Activated gamma-delta T cell (primary cell): Measurements from ENCODE around the gene PRLR.
"Not testable (repeated sequence)": the region's sequence is repeated elsewhere in the genome, so short reads cannot be mapped to it uniquely, and the experiment has no call there.

Source experiments
- DNase-seq: peaks from one replicate; lab custom pipeline; 2025; lab: John Stamatoyannopoulos, UW

Gene PRLR

DNA sequence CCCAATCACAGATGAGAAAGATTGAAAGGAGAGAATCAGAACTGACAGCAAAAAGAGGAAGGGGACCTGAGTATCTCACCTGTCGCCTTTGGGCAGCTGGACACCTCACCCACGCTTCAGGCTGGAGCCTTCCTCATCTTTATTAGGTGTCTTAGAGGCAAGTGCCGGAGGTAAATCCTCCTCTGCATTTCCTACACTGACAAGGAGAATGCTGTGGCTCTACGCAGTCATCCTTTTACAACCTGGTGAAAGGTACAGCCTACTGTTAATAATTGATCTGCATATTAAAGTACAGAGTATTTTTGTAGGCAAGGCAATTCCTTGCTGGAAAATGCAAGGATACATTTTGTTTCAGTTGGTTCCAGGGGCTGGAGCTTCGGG is 34.8 kb downstream of the PRLR start:
- no peak for DNase-seq

DNA sequence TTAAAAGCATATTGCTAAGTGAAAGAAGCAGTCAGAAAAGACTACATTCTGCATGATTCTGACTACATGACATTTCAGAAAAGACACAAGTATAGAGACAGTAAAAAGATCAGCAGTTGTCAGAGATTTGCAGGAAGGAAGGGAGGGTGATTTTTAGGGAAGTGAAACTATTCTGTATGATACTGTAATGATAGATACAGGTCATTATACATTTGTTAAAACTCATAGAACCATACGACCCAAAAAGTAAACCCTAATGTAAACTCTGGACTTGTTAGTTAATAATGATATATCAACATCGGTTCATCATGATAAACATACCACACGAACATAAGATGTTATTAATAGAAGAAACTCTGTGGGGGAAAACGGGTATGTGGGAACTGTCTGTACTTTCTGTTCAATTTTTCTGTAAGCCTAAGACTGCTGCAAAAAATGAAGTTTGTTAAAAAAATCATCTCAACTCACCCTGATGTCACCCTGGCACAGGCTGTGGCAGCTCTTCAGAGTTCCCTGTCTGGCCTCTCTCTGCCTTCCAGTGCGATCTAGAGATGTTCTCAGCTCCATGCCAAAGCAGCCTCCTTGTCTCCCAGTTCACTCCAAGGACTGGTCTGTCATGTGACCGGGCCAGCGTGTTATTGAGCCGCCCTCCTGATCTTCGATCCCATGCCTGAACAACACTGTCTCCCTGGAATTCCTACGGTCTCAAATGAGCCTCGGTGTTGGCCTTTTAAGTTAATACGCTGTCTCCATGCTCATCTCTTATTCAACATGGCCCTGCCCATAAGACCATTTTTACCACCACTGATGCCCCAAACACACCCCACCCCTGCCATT is 35.4 kb downstream of the PRLR start:
- DNase-seq = no peak

DNA sequence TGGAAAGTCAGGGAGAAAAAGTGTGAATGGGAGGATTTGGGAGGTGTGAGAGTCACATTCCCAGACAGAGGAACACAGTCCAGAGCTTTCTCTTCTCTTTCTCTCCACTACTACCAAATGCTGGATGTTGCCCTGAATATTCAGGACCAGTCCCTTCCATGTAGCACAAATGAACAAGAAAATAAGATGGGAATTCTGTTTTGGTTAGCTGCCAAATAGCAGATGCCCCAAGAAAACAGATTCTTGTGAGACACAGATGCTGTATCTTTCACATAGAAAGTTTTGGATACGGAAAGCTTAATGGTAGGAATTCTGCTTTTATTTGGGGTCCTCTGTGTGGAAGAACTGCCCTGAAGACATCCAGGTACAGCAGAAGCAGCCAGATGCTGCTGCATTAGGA is 37.8 kb downstream of the PRLR start:
- no peak for DNase-seq

DNA sequence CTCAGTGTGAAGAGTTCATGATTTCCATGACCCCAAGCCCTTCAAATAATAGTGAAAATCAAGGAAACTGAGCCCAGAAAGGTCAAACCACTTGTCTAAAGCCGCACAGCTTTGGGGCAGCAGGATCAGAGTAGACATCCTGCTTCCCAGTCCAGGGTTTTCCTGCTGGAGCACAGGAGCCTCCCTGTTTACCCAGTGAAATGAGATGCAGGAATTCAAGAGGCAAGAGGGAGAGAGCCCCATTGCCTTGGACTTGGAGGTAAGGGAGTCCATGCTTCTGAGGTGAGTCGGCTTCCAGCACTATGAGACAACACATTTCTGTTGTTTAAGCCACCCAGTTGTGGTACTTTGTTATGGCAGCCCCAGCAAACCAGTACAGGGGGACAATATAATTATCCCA is 40.5 kb downstream of the PRLR start:
- not testable (repeated sequence) for DNase-seq

DNA sequence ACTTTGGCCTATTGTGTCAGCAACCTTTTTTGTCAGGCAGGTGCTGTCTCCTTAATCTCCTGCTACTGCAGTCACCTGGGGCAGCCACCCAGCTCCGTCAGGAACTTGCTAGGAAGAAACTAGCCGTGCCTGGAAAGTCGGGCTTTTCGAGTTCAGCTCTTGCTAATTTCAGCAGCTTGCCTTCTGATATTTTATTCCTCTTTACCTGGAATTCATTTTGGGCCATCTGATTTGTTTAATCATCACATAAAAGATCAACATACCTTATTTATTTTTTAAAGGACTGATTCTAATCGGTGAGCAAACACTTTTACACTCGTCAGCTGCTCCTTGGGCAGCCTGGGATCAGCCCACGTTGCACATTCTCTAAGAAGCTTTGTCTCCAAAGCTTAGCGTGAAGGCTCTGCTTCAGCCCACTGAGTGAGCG is 42.2 kb downstream of the PRLR start:
- no peak for DNase-seq

DNA sequence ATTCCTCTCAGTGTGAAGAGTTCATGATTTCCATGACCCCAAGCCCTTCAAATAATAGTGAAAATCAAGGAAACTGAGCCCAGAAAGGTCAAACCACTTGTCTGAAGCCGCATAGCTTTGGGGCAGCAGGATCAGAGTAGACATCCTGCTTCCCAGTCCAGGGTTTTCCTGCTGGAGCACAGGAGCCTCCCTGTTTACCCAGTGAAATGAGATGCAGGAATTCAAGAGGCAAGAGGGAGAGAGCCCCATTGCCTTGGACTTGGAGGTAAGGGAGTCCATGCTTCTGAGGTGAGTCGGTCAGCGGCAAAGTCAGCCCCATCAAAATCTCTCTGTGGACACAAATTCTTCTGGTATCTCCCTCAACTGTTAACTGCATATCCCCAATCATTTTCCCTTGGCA is 42.7 kb downstream of the PRLR start:
- not testable (repeated sequence) for DNase-seq

DNA sequence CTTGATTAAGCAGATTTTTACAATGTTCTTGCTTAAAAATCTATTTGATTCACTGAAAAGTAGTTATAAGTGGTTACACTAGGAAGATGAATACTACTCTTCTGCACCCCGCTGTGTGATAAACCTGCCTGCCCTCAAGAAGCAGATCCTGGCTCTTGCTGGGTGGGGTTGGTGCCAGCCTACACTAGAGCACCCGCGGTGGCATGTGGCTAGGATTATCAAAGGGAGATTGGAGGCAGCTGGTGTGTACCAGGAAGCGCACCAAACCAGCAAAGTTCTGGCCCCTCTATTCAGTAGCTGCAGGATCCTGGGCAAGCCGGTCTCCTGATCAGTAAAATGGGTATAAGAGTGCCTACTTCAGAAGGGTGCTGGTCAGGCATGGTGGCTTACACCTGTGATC is 43.5 kb downstream of the PRLR start:
- no peak for DNase-seq

DNA sequence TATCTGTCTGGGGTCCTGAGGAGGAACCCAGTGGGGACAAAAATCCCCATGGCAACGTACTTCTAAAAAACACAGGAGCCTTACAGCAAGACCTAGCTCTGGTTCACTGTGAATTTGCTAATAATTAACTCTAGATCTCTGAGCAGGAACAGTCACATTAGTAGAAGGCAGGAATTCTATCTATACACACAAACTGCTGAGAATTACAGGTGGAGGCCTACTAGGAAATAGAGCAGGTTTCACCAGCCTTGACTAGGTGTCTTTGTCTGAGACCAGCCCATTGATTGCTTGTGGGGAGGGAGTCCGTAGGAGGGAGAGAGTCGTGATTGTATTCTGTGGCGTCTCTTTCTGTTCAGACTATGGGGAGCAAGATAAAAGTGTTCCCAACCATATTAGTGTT is 44.8 kb downstream of the PRLR start:
- no peak for DNase-seq

DNA sequence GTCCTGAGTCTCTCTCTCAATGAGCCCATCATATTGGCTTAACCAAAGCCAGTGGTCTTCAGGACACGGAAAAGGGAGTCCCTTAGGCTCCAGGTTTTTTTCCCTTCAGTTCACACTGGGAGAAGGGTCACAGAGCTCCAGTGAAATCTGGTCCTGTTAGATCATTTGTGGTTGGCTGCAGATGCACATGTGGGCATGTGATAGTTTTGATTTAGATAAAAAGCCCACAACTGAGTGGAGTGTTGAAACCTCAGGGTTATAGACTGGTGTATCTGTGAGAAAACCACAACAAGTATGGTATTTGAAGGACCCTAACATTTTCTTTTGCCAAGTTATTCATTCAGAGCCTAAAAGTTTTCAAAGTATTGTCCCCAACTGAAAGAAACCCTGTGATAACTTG is 46.7 kb downstream of the PRLR start:
- no peak for DNase-seq

DNA sequence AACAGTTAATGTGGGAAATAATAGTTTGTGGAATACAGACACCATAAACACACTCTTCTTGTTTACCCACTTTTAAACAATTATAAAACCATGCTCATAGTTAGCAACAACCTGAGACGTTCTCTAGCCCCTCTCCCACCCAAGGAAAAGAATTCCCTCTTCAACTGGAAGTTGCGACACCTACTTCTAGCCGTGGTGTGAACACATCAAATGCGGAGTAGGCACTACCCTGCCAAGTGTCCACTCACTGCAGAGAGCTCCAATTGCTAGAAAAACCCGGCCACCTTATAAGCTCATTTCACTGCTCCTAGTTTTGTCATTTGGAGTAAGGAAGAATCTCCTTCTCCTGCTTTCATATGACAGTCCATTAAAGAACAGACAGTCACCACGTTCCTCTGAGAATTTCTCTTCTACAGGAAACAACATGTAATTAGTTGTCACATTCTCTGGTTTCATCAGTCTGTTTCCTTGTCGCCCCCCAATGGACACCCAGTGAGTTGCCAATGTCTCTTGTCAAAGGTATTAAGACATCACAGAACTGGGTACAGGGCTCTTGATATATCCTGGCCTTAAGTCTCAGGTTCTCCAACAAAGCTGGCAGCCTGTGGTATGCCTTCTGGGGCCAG is 47.3 kb downstream of the PRLR start:
- no peak for DNase-seq

DNA sequence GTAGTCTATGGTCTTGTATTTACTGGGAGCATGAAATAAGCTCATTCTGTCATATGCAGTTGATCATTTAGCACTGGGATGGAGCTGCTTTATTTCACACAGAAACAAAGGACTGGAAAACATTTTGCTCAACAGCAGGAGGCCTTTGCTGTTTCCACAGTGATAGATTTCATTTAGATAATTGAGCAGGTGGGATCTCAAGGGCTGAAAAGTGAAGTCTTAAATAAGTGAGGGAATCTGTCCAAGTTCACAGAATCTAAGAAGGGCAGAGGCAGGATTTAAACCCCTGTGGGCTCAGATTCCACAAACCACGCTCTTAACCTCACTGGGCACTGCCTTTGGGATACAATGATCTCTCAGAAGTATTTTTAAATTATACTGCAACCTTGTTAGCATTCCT is 47.8 kb downstream of the PRLR start:
- no peak for DNase-seq

DNA sequence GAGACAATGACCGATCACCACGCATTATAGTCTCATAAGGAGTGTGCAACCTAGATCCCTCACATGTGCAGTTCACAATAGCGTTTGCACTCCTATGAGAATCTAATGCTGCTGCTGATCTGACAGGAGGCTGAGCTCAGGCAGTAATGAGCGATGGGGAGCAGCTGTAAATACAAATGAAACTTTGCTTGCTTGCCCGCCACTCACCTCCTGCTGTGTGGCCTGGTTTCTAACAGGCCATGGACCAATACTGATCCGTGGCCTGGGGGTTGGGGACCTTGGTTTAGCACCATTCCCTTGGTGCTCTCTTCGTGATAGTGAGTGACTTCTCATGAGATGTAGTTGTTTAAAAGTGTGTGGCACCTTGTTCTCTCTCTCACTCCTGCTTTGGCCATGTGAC is 50.2 kb downstream of the PRLR start:
- DNase-seq = no peak

DNA sequence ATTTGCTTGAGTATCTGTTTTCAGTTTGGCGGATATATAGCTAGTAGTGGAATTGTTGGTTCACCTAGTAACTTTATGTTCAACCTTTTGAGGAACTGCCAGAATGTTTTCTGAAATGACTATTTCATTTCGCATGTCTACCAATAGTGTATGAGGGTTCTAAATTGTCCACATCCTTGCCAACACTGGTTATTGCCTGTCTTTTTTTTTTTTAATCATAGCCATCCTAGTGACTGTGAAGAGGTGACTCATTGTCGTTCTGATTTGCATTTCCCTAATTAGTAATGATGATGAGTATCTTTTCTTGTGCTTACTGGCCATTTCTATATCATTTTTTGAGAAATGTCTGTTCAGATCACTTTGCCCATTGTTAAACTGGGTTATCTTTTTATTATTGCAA is 52.5 kb downstream of the PRLR start:
- no peak for DNase-seq

DNA sequence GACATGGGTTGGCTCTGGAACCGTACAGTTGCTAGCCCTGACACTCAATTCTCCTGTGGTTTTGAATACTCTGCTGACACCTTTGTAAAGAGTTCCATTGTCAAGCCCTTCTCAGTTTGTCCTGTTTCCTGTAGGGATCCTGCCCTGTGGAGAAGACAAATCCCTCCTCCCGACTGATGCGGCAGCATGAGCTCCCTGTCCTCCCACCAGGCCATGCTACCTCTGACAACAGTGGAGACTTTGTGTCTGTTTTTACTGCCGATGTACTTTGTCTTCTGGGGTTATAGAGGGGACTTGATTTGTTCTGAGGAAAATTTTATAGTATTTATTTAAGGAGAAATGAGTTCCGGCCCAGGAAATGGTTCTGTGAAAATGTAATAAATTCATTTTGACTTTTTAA is 57.8 kb downstream of the PRLR start:
- DNase-seq = no peak

DNA sequence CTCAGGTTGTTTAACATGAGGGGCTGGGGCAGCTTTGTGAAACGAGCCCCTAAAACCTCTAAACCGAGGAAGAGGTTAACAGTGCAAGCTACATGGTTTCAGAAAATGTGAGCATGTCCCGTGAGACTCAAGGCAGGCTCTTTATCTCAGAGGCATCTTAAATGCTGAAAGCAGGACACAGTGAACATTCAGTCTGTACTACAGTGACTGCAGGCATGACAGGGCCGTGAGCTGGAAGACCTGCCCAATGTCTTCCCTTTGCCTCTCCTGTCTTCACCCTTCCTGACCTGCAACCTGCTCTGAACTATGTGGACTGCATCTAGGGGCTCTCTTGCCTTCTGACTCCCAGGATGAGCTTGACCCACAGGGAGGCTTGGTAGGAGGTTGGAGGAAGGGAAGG is 58.3 kb downstream of the PRLR start:
- no peak for DNase-seq

DNA sequence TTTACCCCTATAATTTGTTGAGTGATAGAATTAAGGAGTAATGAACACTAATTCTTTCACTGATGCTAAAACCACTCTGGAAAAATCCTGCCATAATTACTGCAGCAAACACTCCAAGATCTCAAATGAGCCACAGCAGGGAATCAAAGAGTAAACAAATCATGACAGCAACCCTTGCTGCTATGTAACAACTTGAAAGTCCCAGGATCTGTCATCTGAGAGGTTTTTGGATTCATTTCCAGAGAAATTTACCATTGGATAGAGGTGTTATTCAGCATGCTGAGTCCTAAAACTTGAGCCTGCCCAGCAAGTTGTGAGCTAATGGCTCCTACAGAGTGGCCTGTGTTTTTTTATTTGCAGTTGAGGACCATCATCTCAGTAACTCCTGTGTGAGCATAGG is 59.2 kb downstream of the PRLR start:
- DNase-seq = no peak

DNA sequence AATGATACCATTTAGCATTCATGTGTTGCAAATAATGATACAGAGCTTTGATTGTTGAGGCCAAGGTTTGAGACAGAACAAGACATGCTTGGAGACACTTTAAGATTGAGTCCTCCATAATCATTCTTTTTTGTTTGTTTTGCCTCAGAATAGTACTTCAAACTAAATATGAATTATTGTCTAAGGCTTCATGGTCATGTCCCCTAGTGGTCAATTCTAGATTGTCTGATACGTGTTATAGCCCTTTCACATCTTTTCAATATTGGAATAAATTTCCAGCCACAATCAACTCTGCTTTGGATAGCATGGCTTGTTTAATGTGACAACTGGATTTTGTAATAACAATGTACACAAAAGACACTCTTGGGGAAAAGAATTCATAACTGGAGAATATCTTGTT is 64.2 kb downstream of the PRLR start:
- no peak for DNase-seq

DNA sequence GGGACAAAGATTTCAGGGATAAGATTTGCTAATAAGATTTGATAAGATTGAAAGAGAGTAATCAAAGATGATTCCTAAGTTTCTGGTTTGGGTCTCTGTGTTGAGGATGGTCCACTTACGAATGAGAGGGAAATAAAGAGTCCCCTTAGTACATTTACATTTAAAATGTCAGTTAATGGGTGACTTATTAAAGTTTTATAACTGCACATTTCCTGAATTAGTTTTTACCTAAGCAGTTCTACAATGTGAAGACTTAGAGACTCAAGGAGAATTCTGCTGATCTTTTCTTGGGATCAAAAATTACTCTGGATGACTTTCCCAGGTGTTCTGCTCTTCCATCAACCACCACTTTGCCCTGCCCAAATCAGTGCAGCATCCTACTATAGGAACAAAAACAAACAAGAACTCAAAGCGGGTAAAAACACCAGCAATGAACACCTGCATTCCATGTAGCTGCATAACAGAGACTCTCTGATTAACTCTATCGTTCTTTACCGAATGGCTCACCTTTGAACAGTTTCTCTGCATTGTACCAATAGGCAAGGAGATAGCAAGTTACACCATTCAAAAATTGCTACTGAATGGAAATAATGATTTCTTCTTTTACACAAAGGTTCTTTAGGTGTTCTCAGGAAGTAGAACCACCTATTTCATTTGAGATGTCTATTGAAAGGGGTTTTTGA is 65.3 kb downstream of the PRLR start:
- DNase-seq = no peak

DNA sequence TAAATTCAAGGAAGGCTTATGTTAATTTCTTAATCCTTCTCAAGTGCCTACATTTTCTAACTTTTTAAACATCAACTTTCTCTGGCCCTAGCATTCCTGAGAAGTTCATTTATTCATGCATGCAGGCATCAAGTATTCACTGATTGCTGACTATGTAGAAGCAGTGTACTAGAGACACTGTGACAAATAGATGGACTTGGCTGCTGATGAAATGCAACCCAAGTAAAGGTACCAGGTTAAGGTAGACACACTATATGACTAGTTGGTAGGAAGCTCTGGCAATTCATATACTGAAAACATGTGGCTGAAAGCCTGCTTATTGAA is 66.6 kb downstream of the PRLR start:
- no peak for DNase-seq

DNA sequence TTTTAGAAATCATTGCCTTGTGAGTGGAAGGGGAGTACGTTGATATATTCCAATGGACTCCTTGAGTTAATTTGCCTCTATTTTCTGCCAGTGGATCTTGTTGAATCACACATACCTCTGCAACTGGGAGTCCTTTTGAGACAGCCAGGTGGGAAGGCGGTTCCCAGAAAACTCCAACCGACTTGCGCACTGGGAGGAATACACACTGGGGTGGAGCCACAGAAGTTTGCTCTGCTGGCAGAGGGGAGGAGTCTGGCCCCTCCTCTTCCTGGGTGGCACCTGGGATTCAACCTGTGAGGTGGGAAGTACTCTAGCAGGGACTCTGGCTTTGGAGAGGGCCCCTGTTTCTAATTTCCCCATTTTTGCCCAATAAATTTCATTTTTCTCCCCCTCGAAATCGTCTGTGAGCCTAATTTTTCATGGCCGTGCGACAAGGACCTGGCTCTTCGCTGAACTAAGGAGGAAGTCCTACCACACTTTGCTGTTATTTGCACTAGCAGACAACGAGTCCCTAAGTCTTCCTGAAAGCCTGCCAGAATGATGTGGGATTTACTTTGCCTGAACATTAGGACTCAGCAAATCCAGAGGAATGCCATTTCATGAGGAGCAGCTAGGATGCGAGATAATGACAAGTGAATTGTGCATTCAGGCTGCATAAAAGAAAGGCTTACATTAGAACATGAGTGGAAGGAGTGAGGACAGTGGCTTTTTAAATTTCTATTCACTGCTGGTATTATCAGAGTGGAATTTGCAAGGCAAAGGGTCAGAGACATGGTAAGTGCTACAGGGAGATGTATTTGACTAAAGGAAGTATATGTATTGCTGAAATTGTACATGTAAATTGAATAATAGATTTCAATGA is 67.2 kb downstream of the PRLR start:
- no peak for DNase-seq

DNA sequence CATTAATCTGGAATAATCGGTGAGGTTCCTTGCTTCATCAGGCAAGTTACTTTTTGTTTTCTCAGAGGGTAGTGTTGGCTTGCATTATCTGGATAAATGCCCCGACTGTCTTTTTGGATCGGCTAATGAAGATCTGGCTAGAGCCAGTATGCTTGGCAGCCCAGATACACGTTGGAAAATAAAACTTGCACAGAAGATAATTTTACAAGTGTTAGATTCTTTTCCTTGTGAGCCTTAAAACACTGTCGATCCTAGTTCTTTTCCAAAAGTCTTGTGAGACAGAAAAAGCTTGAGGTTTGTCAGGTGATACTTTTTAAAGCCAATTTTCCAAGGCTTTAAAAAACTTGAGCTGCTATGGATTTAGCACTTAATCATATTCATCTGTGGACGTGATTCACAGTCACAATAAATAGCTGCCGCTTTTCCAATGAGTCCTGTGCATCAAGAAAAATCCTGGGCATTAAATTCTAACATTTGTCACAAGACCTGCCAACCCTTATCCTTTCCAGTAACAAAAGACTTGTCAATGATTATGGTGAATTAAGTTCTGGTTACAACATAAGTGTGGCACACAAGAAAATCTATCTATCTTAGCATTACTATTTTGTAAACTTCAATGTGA is 68.5 kb downstream of the PRLR start:
- DNase-seq = no peak
